ENCODE data around the gene INPP4A.
A peak's percentile ranks its signal among the peaks of the same experiment; 100 is the strongest.

Gene INPP4A

GRCh38 chr2:98507461-98507860 is 62.8 kb downstream of the INPP4A start:
- H3K4me3 ChIP-seq (ENCODE audit: low read depth, low read length): no peak overlapping the region
- no peak for TF ChIP-seq CTCF (IDR thresholded peaks at IDR 0.05; ENCODE audit: insufficient read depth, low read depth, low read length, missing control alignments)
- DNase-seq (ENCODE audit: low read depth): no peak

- no peak for TF ChIP-seq CTCF (IDR thresholded peaks at IDR 0.05; ENCODE audit: insufficient read depth, low read depth, low read length, missing control alignments)
- no peak overlapping the region for H3K4me3 ChIP-seq (ENCODE audit: low read depth, low read length)
- DNase-seq (ENCODE audit: low read depth): peak; percentile 52
These were observed 63.4 kb downstream of the INPP4A start for GRCh38 chr2:98507891-98508708.

- no peak for TF ChIP-seq CTCF (IDR thresholded peaks at IDR 0.05; ENCODE audit: insufficient read depth, low read depth, low read length, missing control alignments)
- no peak for DNase-seq (ENCODE audit: low read depth)
- no peak overlapping the region for H3K4me3 ChIP-seq (ENCODE audit: low read depth, low read length)
These were observed 64.0 kb downstream of the INPP4A start for GRCh38 chr2:98508709-98509066.

GRCh38 chr2:98509542-98510321 is 65.1 kb downstream of the INPP4A start:
- H3K4me3 ChIP-seq (ENCODE audit: low read depth, low read length): no peak overlapping the region
- no peak for DNase-seq (ENCODE audit: low read depth)
- TF ChIP-seq CTCF (IDR thresholded peaks at IDR 0.05; ENCODE audit: insufficient read depth, low read depth, low read length, missing control alignments): no peak

- TF ChIP-seq CTCF (IDR thresholded peaks at IDR 0.05; ENCODE audit: insufficient read depth, low read depth, low read length, missing control alignments): no peak
- no peak overlapping the region for H3K4me3 ChIP-seq (ENCODE audit: low read depth, low read length)
- DNase-seq (ENCODE audit: low read depth): no peak
These were observed 65.6 kb downstream of the INPP4A start for GRCh38 chr2:98510322-98510662.

- TF ChIP-seq CTCF (IDR thresholded peaks at IDR 0.05; ENCODE audit: insufficient read depth, low read depth, low read length, missing control alignments): no peak
- DNase-seq (ENCODE audit: low read depth): no peak
- H3K4me3 ChIP-seq (ENCODE audit: low read depth, low read length): no peak overlapping the region
These were observed 67.3 kb downstream of the INPP4A start for GRCh38 chr2:98511981-98512380.

All from GM12865 (cell line).